Activated T-cell treated with anti-CD3 and anti-CD28 coated beads, Interleukin-2, amount 50 U/mL, for 24 hours (primary cell): Measurements from ENCODE around the gene PEPD.

Experiments used
- DNase-seq: peaks from one replicate; pipeline ENCODE4 v3.0.0-alpha.2; 2020
- H3K27ac Mint-ChIP-seq: 2 replicates; pipeline ENCODE4 v1.8.0; 2020; ENCODE audit warnings: mild to moderate bottlenecking, mixed read lengths
- H3K27me3 Mint-ChIP-seq: 2 replicates; pipeline ENCODE4 v1.8.0; 2020; ENCODE audit warnings: mixed read lengths
- H3K36me3 Mint-ChIP-seq: 2 replicates; pipeline ENCODE4 v1.8.0; 2020; ENCODE audit warnings: low read depth, mixed read lengths
- H3K4me1 Mint-ChIP-seq: 2 replicates; pipeline ENCODE4 v1.8.0; 2020; ENCODE audit warnings: low read depth, mixed read lengths
- H3K4me3 Mint-ChIP-seq: 2 replicates; pipeline ENCODE4 v1.8.0; 2020; ENCODE audit warnings: mild to moderate bottlenecking, moderate library complexity, mixed read lengths
- H3K9me3 Mint-ChIP-seq: 2 replicates; pipeline ENCODE4 v1.8.0; 2020; ENCODE audit warnings: mixed read lengths

The PEPD gene

DNA sequence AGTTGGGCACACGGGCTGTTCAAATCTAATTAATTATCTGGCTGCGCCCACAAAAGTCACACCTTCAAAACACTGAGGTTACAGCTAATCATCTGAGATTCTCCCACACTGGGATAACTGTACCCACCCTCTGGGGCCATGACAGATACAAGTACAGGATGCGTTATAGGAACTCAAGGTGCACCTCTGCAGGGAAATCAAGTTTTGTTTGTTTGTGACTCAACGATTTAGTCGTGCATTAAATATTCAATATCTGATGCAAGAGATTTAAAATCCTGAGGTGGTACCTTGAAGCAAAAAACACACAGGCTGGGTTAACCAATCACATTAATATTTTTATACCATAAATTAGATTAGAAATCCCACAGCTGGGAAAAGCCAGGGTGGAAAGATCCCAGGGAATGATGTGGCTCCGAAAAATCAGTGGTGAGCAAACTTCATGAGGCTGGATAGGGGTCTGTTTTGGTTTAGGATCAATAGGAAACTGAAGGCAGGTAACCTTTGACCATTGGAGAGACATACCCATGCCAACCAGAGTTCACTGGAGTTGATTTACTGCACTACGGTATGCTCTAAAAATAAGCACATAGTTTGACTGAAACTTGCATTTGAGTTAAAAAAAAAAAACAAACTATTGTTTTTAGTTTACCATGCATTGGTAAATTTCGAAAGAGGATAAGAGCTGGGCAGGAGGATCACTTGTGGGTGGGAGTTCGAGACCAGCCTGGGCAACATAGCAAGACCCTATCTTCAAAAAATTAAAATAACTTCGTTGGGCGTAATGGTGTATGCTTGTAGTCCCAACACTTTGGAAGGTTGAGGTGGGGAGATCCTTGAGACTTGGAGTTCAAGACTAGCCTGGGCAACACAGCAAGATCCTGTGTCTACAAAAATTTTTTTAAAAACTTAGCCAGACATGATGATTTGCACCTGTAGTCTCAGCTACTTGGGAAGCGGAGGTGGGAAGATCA is 172.0 kb downstream of the PEPD start:
- peaks cover 46% of the 10 kb centered on the region for H3K27me3 Mint-ChIP-seq
- H3K27ac Mint-ChIP-seq: no peak overlapping the region
- H3K9me3 Mint-ChIP-seq: no peaks in the 10 kb centered on the region
- H3K36me3 Mint-ChIP-seq: no peaks in the 10 kb centered on the region
- H3K4me3 Mint-ChIP-seq: no peak overlapping the region
- no peak for DNase-seq
- H3K4me1 Mint-ChIP-seq: no peaks in the 10 kb centered on the region

DNA sequence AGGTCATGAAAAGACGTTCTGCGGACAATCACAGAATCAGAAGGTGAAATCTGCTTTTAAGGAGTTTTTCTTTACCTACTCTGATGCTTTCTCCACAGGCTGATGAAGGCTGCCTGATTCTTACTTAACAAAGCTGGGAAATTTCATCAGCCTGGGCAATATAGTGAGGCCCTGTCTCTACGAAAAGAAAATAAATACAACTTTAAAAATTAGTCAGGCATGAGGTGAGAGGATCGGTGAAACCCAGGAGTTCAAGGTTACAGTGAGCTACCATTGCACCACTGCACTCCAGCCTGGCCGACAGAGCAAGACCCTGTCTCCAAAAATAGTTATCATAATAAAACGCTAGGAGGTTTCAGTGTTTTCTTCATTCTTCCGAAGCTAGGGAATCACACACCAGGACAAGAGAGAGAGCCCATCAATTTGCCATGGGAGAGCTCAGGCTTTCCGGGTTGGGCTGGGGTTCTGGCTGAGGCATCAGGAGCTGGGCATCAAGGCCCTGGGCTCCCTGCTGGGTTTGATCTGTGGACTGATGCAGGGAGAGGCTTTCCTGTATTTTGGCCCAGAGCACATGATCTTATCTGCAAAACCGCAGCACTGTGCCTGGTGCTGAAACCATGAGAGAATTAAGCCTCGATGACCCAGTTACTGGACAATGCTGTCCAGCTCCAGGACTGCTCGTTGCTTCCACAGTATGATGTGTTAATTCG is 173.1 kb downstream of the PEPD start:
- Mint-ChIP-seq H3K4me1 (no peaks in the 10 kb centered on the region), H3K27me3 (peaks cover 52% of the 10 kb centered on the region), H3K36me3 (no peaks in the 10 kb centered on the region), H3K9me3 (no peaks in the 10 kb centered on the region), H3K27ac (no peak overlapping the region), H3K4me3 (no peak overlapping the region)
- no peak for DNase-seq

- H3K36me3 Mint-ChIP-seq: no peaks in the 10 kb centered on the region
- H3K4me3 Mint-ChIP-seq: no peak overlapping the region
- DNase-seq: no peak
- H3K27ac Mint-ChIP-seq: no peak overlapping the region
- no peaks in the 10 kb centered on the region for H3K9me3 Mint-ChIP-seq
- no peaks in the 10 kb centered on the region for H3K4me1 Mint-ChIP-seq
- H3K27me3 Mint-ChIP-seq: peaks cover 62% of the 10 kb centered on the region
Observed at GRCh38 chr19:33347300-33347699, 174.3 kb downstream of the PEPD start.

DNA sequence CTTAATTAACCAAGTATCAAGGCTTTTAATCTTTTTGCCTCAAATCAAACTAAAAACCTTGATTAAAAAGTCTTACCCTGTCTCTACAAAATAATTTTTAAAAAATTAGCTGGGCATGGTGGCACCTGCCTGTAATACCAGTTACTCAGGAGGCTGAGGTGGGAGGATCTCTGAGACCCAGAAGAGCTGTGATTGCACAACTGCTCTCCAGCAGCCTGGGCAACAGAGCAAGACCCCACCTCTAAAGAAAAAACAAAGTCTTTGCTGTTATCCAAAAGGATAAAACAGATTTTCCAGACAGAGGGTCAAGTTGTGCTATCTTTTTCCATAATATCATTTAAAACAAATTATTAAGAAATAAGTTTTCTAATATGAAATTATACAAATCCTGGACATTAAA is 174.9 kb downstream of the PEPD start:
- H3K4me1 Mint-ChIP-seq: no peaks in the 10 kb centered on the region
- no peaks in the 10 kb centered on the region for H3K9me3 Mint-ChIP-seq
- H3K27ac Mint-ChIP-seq: no peak overlapping the region
- no peaks in the 10 kb centered on the region for H3K36me3 Mint-ChIP-seq
- peaks cover 67% of the 10 kb centered on the region for H3K27me3 Mint-ChIP-seq
- H3K4me3 Mint-ChIP-seq: no peak overlapping the region
- no peak for DNase-seq

DNA sequence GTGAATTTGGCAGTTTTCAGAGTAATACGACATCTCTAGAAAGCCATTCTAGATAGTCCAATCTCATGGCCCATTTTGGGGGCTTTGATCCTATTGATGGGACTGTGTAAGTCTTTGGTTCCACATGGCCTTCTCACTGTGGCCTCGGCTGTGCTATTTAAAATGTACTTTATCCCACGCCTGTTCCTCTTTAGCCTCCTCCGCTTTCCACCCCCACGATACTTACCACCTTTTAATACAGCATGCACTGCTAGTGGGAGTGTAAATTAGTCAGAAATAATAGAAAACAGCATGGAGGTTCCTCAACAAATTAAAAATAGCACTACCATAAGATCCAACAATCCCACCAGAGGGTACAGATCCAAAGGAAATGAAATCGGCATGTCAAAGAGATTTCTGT is 176.4 kb downstream of the PEPD start:
- no peak overlapping the region for H3K27ac Mint-ChIP-seq
- no peak for DNase-seq
- peaks cover 72% of the 10 kb centered on the region for H3K27me3 Mint-ChIP-seq
- H3K36me3 Mint-ChIP-seq: no peaks in the 10 kb centered on the region
- no peaks in the 10 kb centered on the region for H3K4me1 Mint-ChIP-seq
- H3K4me3 Mint-ChIP-seq: no peak overlapping the region
- no peaks in the 10 kb centered on the region for H3K9me3 Mint-ChIP-seq

GRCh38 chr19:33344573-33344925 is 177.0 kb downstream of the PEPD start:
- Mint-ChIP-seq H3K27ac (no peak overlapping the region), H3K4me3 (no peak overlapping the region), H3K36me3 (no peaks in the 10 kb centered on the region), H3K9me3 (no peaks in the 10 kb centered on the region), H3K4me1 (no peaks in the 10 kb centered on the region), H3K27me3 (peaks cover 67% of the 10 kb centered on the region)
- DNase-seq: no peak

GRCh38 chr19:33343859-33344572 is 177.6 kb downstream of the PEPD start:
- H3K4me3 Mint-ChIP-seq: no peak overlapping the region
- no peak for DNase-seq
- H3K27me3 Mint-ChIP-seq: peaks cover 72% of the 10 kb centered on the region
- H3K9me3 Mint-ChIP-seq: no peaks in the 10 kb centered on the region
- no peaks in the 10 kb centered on the region for H3K36me3 Mint-ChIP-seq
- no peak overlapping the region for H3K27ac Mint-ChIP-seq
- no peaks in the 10 kb centered on the region for H3K4me1 Mint-ChIP-seq

DNA sequence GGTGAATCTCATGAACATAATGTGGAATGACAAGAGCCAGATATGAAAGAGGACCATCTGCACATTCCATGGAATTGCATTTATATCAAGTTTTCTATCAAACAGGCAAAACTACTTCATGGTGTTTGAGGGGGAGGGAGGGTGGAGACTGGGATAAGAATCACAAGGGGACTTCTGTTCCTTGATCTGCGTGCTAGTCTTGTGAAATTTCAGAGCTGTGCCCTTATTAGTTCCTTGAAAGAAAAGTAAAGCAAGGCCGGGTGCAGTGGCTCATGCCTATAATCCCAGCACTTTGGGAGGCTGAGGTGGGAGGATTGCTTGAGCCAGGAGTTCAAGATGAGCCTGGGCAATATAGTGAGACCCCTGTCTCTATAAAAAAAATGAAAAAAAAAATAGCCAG is 178.3 kb downstream of the PEPD start:
- H3K27me3 Mint-ChIP-seq: peaks cover 69% of the 10 kb centered on the region
- no peaks in the 10 kb centered on the region for H3K36me3 Mint-ChIP-seq
- no peaks in the 10 kb centered on the region for H3K4me1 Mint-ChIP-seq
- H3K4me3 Mint-ChIP-seq: no peak overlapping the region
- no peaks in the 10 kb centered on the region for H3K9me3 Mint-ChIP-seq
- no peak for DNase-seq
- no peak overlapping the region for H3K27ac Mint-ChIP-seq

DNA sequence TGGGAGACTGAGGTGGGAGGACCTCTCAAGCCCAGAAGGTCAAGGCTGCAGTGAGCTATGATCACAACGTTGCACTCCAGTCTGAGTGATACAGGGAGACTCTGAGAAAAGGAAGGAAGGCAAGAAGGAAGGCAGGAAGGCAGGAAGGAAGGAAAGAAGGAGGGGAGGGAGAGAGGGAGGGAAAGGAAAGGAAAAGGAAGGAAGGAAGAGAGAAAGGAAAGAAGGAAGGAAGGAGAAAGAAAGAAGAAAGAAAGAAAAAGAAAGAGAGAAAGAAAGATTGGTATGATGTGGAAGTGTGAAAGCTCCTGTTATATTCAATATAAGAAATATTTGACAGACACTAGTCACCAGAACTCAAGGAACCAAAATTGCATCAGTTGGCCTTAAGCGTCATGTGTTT is 180.6 kb downstream of the PEPD start:
- Mint-ChIP-seq H3K4me1 (no peaks in the 10 kb centered on the region), H3K27ac (no peak overlapping the region), H3K36me3 (no peaks in the 10 kb centered on the region), H3K27me3 (peaks cover 54% of the 10 kb centered on the region), H3K4me3 (no peak overlapping the region), H3K9me3 (no peaks in the 10 kb centered on the region)
- DNase-seq: no peak

DNA sequence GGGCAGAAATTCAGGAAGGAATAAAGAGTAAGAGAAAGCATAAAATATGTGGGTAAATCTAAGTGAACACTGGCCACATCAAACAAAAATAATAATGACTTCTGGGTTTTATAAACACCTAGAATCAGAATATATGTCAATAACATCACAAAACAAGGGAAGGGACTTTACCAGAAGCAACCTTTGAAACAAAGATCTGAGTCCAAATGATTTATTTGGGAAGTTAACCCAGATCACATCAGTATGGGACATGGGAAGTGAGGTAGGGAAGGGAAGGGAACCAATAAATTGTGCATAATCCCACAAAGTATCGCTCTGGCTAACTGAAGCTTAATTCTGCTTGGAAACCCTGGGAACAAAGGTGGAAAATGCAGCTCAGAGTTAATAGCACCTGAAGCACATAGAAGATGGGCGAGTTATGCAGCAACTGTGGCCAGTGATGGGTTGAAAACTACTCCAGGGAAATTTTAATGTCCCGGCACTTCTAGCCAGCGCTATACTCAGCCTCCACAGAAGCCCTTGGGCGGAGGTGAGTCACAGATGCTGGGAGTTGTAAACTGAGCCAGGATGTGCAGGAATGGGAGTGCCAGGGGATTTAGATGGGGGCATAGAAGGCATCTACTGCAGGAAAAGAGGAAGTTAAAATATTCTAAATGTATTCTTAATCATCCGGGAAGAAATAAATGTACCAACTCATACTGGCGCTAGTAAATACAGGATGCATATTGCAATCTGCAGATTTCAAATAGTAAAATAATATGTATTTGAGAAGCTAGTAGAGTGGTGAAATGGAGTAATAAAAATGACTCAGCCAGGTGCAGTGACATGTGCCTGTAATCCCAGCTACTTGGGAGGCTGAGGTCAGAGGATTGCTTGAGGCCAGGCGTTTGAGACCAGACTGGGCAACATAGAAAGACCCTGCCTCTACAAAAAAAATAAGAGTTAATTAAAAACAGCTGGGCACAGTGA is 182.3 kb downstream of the PEPD start:
- H3K4me3 Mint-ChIP-seq: no peak overlapping the region

More for the DNA sequence above, 182.3 kb downstream of the PEPD start:
- Mint-ChIP-seq H3K4me1 (no peaks in the 10 kb centered on the region), H3K36me3 (no peaks in the 10 kb centered on the region), H3K27ac (no peak overlapping the region), H3K9me3 (no peaks in the 10 kb centered on the region), H3K27me3 (peaks cover 38% of the 10 kb centered on the region)
- no peak for DNase-seq
